IMR-90 (cell line): ENCODE data around the gene STEAP4. TPM values are rescaled to one million over a fixed set of nuclear protein-coding genes. Genes with fewer than 3 reads are reported as not detected.

Source experiments
- ATAC-seq: fragments of 200-7000 bp; cut with Tn5 transposase; 2 replicates; pipeline ENCODE4 v1.9.1; 2020; ENCODE audit warnings: low read depth, mild to moderate bottlenecking, moderate library complexity
- BruUV-seq: library from RNA; stranded (reverse); fragments of 400-500 nt; replicated peaks from 2 replicates; lab custom pipeline; 2021; lab: Mats Ljungman, UMichigan
- CTCF ChIA-PET: fragments of 300-600 bp; formaldehyde crosslinking; extraction: SDS; loops from one replicate; lab custom pipeline; 2021; ENCODE audit warnings: antibody characterized with exemption; lab: Yijun Ruan, JAX
- POLR2A ChIA-PET: fragments of 300-600 bp; sonication (Branson Sonifier 250); formaldehyde crosslinking; loops from one replicate; lab custom pipeline; 2022; ENCODE audit warnings: antibody characterized with exemption; ENCODE audit not compliant: unreplicated experiment; lab: Charles Lee
- DNase-seq: peaks from one replicate; pipeline ENCODE4 v3.0.0; 2013
- H2AFZ ChIP-seq: replicated peaks from 2 replicates; pipeline ENCODE3; 2013; ENCODE audit warnings: low read length, mild to moderate bottlenecking; ENCODE audit not compliant: poor library complexity
- H2AK5ac ChIP-seq: 2 replicates; pipeline ENCODE4 v1.6.1; 2013; ENCODE audit warnings: low read depth, low read length, inconsistent platforms
- H2AK9ac ChIP-seq: replicated peaks from 2 replicates; pipeline ENCODE3; 2013; ENCODE audit warnings: mild to moderate bottlenecking, low read depth, low read length, moderate library complexity; ENCODE audit not compliant: poor library complexity
- H2BK120ac ChIP-seq: 2 replicates; pipeline ENCODE4 v1.6.1; 2013; ENCODE audit warnings: low read depth, low read length, inconsistent platforms
- H2BK15ac ChIP-seq: 3 replicates; pipeline ENCODE4 v1.6.1; 2013; ENCODE audit warnings: low read depth, low read length, inconsistent platforms
- H2BK20ac ChIP-seq: 2 replicates; pipeline ENCODE4 v1.6.1; 2013; ENCODE audit warnings: low read depth, mild to moderate bottlenecking, inconsistent platforms, low read length, moderate library complexity
- H2BK5ac ChIP-seq: 2 replicates; pipeline ENCODE4 v1.6.1; 2013; ENCODE audit warnings: mild to moderate bottlenecking, low read depth, low read length, inconsistent platforms; ENCODE audit not compliant: poor library complexity, severe bottlenecking
- H3K14ac ChIP-seq: replicated peaks from 2 replicates; pipeline ENCODE4 v1.6.1; 2013; ENCODE audit warnings: low read depth, low read length, inconsistent platforms
- H3K18ac ChIP-seq: 2 replicates; pipeline ENCODE4 v1.6.1; 2013; ENCODE audit warnings: low read depth, low read length, control low read depth
- H3K23ac ChIP-seq: 2 replicates; pipeline ENCODE4 v1.6.1; 2013; ENCODE audit warnings: low read depth, low read length, inconsistent platforms
- H3K27ac ChIP-seq: 2 replicates; pipeline ENCODE4 v1.5.1; 2013; ENCODE audit warnings: mild to moderate bottlenecking, control low read depth, low read length; ENCODE audit not compliant: insufficient read depth
- H3K27me3 ChIP-seq: 2 replicates; pipeline ENCODE4 v1.6.1; 2013; ENCODE audit warnings: low read length; ENCODE audit not compliant: control insufficient read depth, insufficient read depth
- H3K36me3 ChIP-seq: 2 replicates; pipeline ENCODE4 v1.6.1; 2013; ENCODE audit warnings: low read length, mixed read lengths; ENCODE audit not compliant: control insufficient read depth, insufficient read depth
- H3K4ac ChIP-seq: 2 replicates; pipeline ENCODE4 v1.6.1; 2013; ENCODE audit warnings: low read depth, low read length, inconsistent platforms
- H3K4me1 ChIP-seq: 2 replicates; pipeline ENCODE4 v1.6.1; 2013; ENCODE audit warnings: low read length, mixed read lengths; ENCODE audit not compliant: control insufficient read depth, insufficient read depth
- H3K4me2 ChIP-seq: 2 replicates; pipeline ENCODE4 v1.6.1; 2013; ENCODE audit warnings: low read depth, mild to moderate bottlenecking, control low read depth, low read length, moderate library complexity
- H3K4me3 ChIP-seq: 2 replicates; pipeline ENCODE4 v1.5.1; 2013; ENCODE audit warnings: low read depth, mild to moderate bottlenecking, control low read depth, low read length, moderate library complexity; ENCODE audit not compliant: insufficient read depth
- H3K56ac ChIP-seq: 2 replicates; pipeline ENCODE4 v1.6.1; 2013; ENCODE audit warnings: low read length, inconsistent platforms; ENCODE audit not compliant: insufficient read depth; ENCODE audit errors: extremely low read depth
- H3K79me1 ChIP-seq, 2 experiments: 2 replicates each; pipeline ENCODE4 v1.6.1; 2013; ENCODE audit warnings: low read length in 2 of 2, inconsistent platforms in 1 of 2, low read depth in 1 of 2
- H3K9ac ChIP-seq: 2 replicates; pipeline ENCODE4 v1.6.1; 2013; ENCODE audit warnings: low read depth, low read length, control low read depth
- H3K9me1 ChIP-seq: 2 replicates; pipeline ENCODE4 v1.6.1; 2013; ENCODE audit warnings: low read length, inconsistent platforms; ENCODE audit not compliant: insufficient read depth
- H3K9me3 ChIP-seq: 2 replicates; pipeline ENCODE4 v1.6.1; 2013; ENCODE audit warnings: low read length; ENCODE audit not compliant: control insufficient read depth, insufficient read depth
- H4K20me1 ChIP-seq: 2 replicates; pipeline ENCODE4 v1.6.1; 2013; ENCODE audit warnings: low read length, inconsistent platforms; ENCODE audit not compliant: insufficient read depth
- H4K5ac ChIP-seq: 2 replicates; pipeline ENCODE4 v1.6.1; 2013; ENCODE audit warnings: mild to moderate bottlenecking, low read depth, low read length, control low read depth
- H4K8ac ChIP-seq, 2 experiments: 2 replicates each; pipeline ENCODE4 v1.6.1; 2013; ENCODE audit warnings: low read depth in 2 of 2, low read length in 2 of 2, control low read depth in 1 of 2, inconsistent platforms in 1 of 2
- H4K91ac ChIP-seq: 2 replicates; pipeline ENCODE4 v1.6.1; 2013; ENCODE audit warnings: low read depth, low read length, inconsistent platforms; ENCODE audit not compliant: insufficient read depth
- BHLHE40 ChIP-seq: fragments of 150-350 bp; IDR thresholded peaks from 2 replicates; pipeline ENCODE4 v1.6.1; 2016; ENCODE audit warnings: mild to moderate bottlenecking, low read depth, low read length
- CEBPB ChIP-seq: IDR thresholded peaks from 2 replicates; pipeline ENCODE4 v1.6.1; 2012; ENCODE audit warnings: low read depth, low read length, improper control_type of control experiment
- CHD1 ChIP-seq: IDR thresholded peaks from 2 replicates; pipeline ENCODE4 v1.6.1; 2012; ENCODE audit warnings: low read depth, low read length, improper control_type of control experiment
- CTCF ChIP-seq: conservative IDR thresholded peaks from 2 replicates; pipeline ENCODE4 v1.5.1; 2012; ENCODE audit warnings: mild to moderate bottlenecking, low read depth, low read length, improper control_type of control experiment
- MAFK ChIP-seq: IDR thresholded peaks from 2 replicates; pipeline ENCODE4 v1.6.1; 2012; ENCODE audit warnings: low read depth, low read length, improper control_type of control experiment
- POLR2A ChIP-seq: IDR thresholded peaks from 2 replicates; pipeline ENCODE4 v1.6.1; 2012; ENCODE audit warnings: mild to moderate bottlenecking, low read depth, low read length
- RAD21 ChIP-seq: IDR thresholded peaks from 2 replicates; pipeline ENCODE4 v1.6.1; 2012; ENCODE audit warnings: low read length, improper control_type of control experiment
- RCOR1 ChIP-seq: IDR thresholded peaks from 2 replicates; pipeline ENCODE4 v1.6.1; 2012; ENCODE audit warnings: mild to moderate bottlenecking, low read length, improper control_type of control experiment; ENCODE audit not compliant: insufficient replicate concordance
- SMC3 ChIP-seq: fragments of 150-350 bp; IDR thresholded peaks from 2 replicates; pipeline ENCODE4 v1.6.1; 2016; ENCODE audit warnings: low read depth, mild to moderate bottlenecking, antibody characterized with exemption, low read length, moderate library complexity
- USF2 ChIP-seq: fragments of 150-350 bp; IDR thresholded peaks from 2 replicates; pipeline ENCODE4 v1.6.1; 2017; ENCODE audit warnings: mild to moderate bottlenecking, antibody characterized with exemption, low read length, low read depth
- WGBS, 2 experiments: methylation state at CpG; one replicate each; pipeline versions ENCODE4 v1.1.5 to v1.1.7; 2013; ENCODE audit warnings: missing lambda C conversion rate in 2 of 2; ENCODE audit not compliant: insufficient read length in 1 of 2; ENCODE audit errors: extremely low coverage in 2 of 2; 5-methylcytosine and 5-hydroxymethylcytosine counted together
- dilution Hi-C: fragments of 300-500 bp; cut with HindIII; formaldehyde crosslinking; loops from one replicate; pipeline ENCODE4 v1.14.3; 2018; ENCODE audit warnings: low sequenced_read_pairs; ENCODE audit not compliant: unreplicated experiment
- in situ Hi-C: fragments of 300-500 bp; cut with MboI; formaldehyde crosslinking; loops from 3 replicates; pipeline ENCODE4 v1.14.3; 2019; ENCODE audit warnings: low sequenced_read_pairs, inconsistent platforms, mixed read lengths
- intact Hi-C: fragments of 100-400 bp; cut with micrococcal nuclease; formaldehyde crosslinking; loops from 2 replicates; pipeline ENCODE4 v1.10.0; 2022
- polyA plus RNA-seq, 3 experiments: library from polyadenylated mRNA; depleted of rRNA; stranded (reverse); fragments of >200 nt; gene quantifications; 2 replicates each; pipeline ENCODE4 v1.2.3, GENCODE V29; 2012; ENCODE audit warnings: low replicate concordance in 1 of 3
- total RNA-seq: library from RNA; depleted of rRNA; stranded (reverse); fragments of >200 nt; gene quantifications from 2 replicates; pipeline ENCODE4 v1.2.3, GENCODE V29; 2012

Gene STEAP4
- total and polyA plus RNA-seq, 2 of the 4 experiments (the other 2 are of a cell fraction): not detected

GRCh38 chr7:88324699-88325098, 18.0 kb upstream of the STEAP4 start (continued):
- TF ChIP-seq RCOR1: no peak

GRCh38 chr7:88322151-88322550, 15.5 kb upstream of the STEAP4 start:
- H4K5ac ChIP-seq: no peak overlapping the region
- no peak overlapping the region for H4K8ac ChIP-seq
- intact Hi-C loops: no loop called here
- H3K23ac ChIP-seq: no peak overlapping the region
- dilution Hi-C loops: no loop called here
- H3K18ac ChIP-seq: no peak overlapping the region
- no peak overlapping the region for H3K4me2 ChIP-seq
- WGBS, 2 experiments: no CpG with 5 or more reads among the region's 3 CpGs
- no peak overlapping the region for H3K14ac ChIP-seq
- ChIA-PET CTCF (no interaction called here), POLR2A (no interaction called here)
- no TSS peak for BruUV-seq
- H3K9me1 ChIP-seq: no peaks in the 10 kb centered on the region
- no peaks in the 10 kb centered on the region for H3K4me1 ChIP-seq
- H3K9me3 ChIP-seq: no peaks in the 10 kb centered on the region
- in situ Hi-C loops: no loop called here
- no peak overlapping the region for H2AK9ac ChIP-seq
- no peak for TF ChIP-seq RCOR1
- no peak for TF ChIP-seq MAFK
- no peak for TF ChIP-seq RAD21
- no peak for TF ChIP-seq CEBPB
- TF ChIP-seq USF2: no peak
- no peak for TF ChIP-seq POLR2A
- no peak for TF ChIP-seq SMC3
- no peak for TF ChIP-seq CHD1
- no peak for TF ChIP-seq BHLHE40
- no peak for TF ChIP-seq CTCF
- H2BK20ac ChIP-seq: no peak overlapping the region
- H4K20me1 ChIP-seq: no peaks in the 10 kb centered on the region
- H3K4ac ChIP-seq: no peak overlapping the region
- H2BK5ac ChIP-seq: no peak overlapping the region
- no peak overlapping the region for H3K4me3 ChIP-seq
- H3K27ac ChIP-seq: no peak overlapping the region
- no peak overlapping the region for H4K91ac ChIP-seq
- DNase-seq (no peak), ATAC-seq (no peak)
- no peaks in the 10 kb centered on the region for H3K36me3 ChIP-seq
- H3K27me3 ChIP-seq: no peaks in the 10 kb centered on the region
- no peaks in the 10 kb centered on the region for H3K79me1 ChIP-seq
- H2BK120ac ChIP-seq: no peak overlapping the region
- no peak overlapping the region for H3K9ac ChIP-seq
- no peak overlapping the region for H2AK5ac ChIP-seq
- H3K56ac ChIP-seq: no peak overlapping the region
- no peak overlapping the region for H2BK15ac ChIP-seq
- no peak overlapping the region for H2AFZ ChIP-seq
